K562 (cell line): ENCODE results near the gene C12orf43. TPM values are rescaled to one million over a fixed set of nuclear protein-coding genes. Genes with fewer than 3 reads are reported as not detected.

ENCODE experiments used
- ATAC-seq: fragments of 200-7000 bp; cut with Tn5 transposase; 3 replicates; pipeline ENCODE4 v1.9.1; 2020; ENCODE audit warnings: moderate library complexity
- BruUV-seq: library from RNA; stranded (reverse); fragments of 400-500 nt; replicated peaks from 2 replicates; lab custom pipeline; 2021; lab: Mats Ljungman, UMichigan
- CTCF ChIA-PET: fragments of 300-600 bp; formaldehyde crosslinking; extraction: SDS; loops from one replicate; lab custom pipeline; 2021; ENCODE audit warnings: low intra/inter-chr PET ratio; lab: Yijun Ruan, JAX
- POLR2A ChIA-PET: fragments of 300-600, 350-650 bp; sonication (Branson Sonifier 250); formaldehyde crosslinking; extraction: SDS; loops from one replicate; lab custom pipeline; 2021; ENCODE audit warnings: antibody characterized with exemption, inconsistent platforms; lab: Yijun Ruan, JAX
- DNase-seq, 4 experiments: peaks; one replicate each; pipeline versions ENCODE4 v3.0.0 to v3.0.0-alpha.2; 2011 to 2018; ENCODE audit warnings: low spot score in 3 of 4, mixed read lengths in 3 of 4; ENCODE audit errors: extremely low read depth in 1 of 4
- FAIRE-seq: peaks from 2 replicates; lab custom pipeline; 2011; peaks lifted over from hg19 to GRCh38; lab: Jason Lieb, UNC
- H2AFZ ChIP-seq: 2 replicates; pipeline ENCODE4 v1.6.0; 2011; ENCODE audit warnings: low read depth, low read length, control low read depth, inconsistent platforms
- H3K27ac ChIP-seq: fragments of 200-600 bp; 3 replicates; pipeline ENCODE4 v1.8.0; 2011; ENCODE audit warnings: low read depth, mild to moderate bottlenecking, control low read depth, inconsistent platforms, low read length, moderate library complexity, mixed read lengths; ENCODE audit errors: extremely low read depth
- H3K27me3 ChIP-seq, 2 experiments: fragments of 300-600 bp in 1 of 2; 2 replicates in 1 of 2; 3 replicates in 1 of 2; pipeline versions ENCODE4 v1.6.0 to v1.8.0; 2011; ENCODE audit warnings: inconsistent platforms in 2 of 2, low read length in 2 of 2, mild to moderate bottlenecking in 1 of 2, mixed read lengths in 1 of 2, moderate library complexity in 1 of 2; ENCODE audit not compliant: control insufficient read depth in 2 of 2, insufficient read depth in 2 of 2
- H3K36me3 ChIP-seq: fragments of 300-600 bp; 3 replicates; pipeline ENCODE4 v1.8.0; 2011; ENCODE audit warnings: mild to moderate bottlenecking, low read length, inconsistent platforms; ENCODE audit not compliant: control insufficient read depth, insufficient read depth
- H3K4me1 ChIP-seq, 2 experiments: fragments of 200-600 bp in 1 of 2; replicated peaks in 1 of 2; 2 replicates in 1 of 2; 3 replicates in 1 of 2; pipeline versions ENCODE4 v1.5.1 to v1.8.0; 2011; ENCODE audit warnings: inconsistent platforms in 2 of 2, low read length in 2 of 2, mild to moderate bottlenecking in 1 of 2, mixed read lengths in 1 of 2, moderate library complexity in 1 of 2; ENCODE audit not compliant: control insufficient read depth in 2 of 2, insufficient read depth in 2 of 2
- H3K4me2 ChIP-seq: 2 replicates; pipeline ENCODE4 v1.6.1; 2011; ENCODE audit warnings: low read length, control low read depth, inconsistent platforms, mixed read lengths; ENCODE audit not compliant: insufficient read depth
- H3K4me3 ChIP-seq: fragments of 200-600 bp; sonication (generic), shearing (Covaris generic); 2 replicates; pipeline ENCODE4 v1.5.1; 2016; ENCODE audit warnings: control low read depth, inconsistent platforms
- H3K79me2 ChIP-seq: fragments of 200-600 bp; 3 replicates; pipeline ENCODE4 v1.8.0; 2011; ENCODE audit warnings: low read length, inconsistent platforms; ENCODE audit not compliant: control insufficient read depth, insufficient read depth
- H3K9ac ChIP-seq, 2 experiments: 2 replicates each; pipeline versions ENCODE4 v1.6.0 to v1.6.1; 2011; ENCODE audit warnings: low read depth in 2 of 2, low read length in 2 of 2, control low read depth in 1 of 2, inconsistent platforms in 1 of 2, mild to moderate bottlenecking in 1 of 2, mixed read lengths in 1 of 2; ENCODE audit not compliant: insufficient read depth in 1 of 2
- H3K9me1 ChIP-seq: one replicate; pipeline ENCODE4 v1.6.0; 2011; ENCODE audit warnings: inconsistent platforms, mild to moderate bottlenecking, low read length, moderate library complexity; ENCODE audit not compliant: control insufficient read depth, insufficient read depth
- H3K9me3 ChIP-seq: replicated peaks from 2 replicates; pipeline ENCODE4 v1.5.1; 2011; ENCODE audit warnings: low read depth, low read length, inconsistent platforms; ENCODE audit not compliant: control insufficient read depth, insufficient read depth
- H4K20me1 ChIP-seq: replicated peaks from 2 replicates; pipeline ENCODE4 v1.6.1; 2011; ENCODE audit warnings: low read length, inconsistent platforms, mixed read lengths; ENCODE audit not compliant: control insufficient read depth, insufficient read depth
- ZHX1 ChIP-seq: fragments of 150-350 bp; conservative IDR thresholded peaks from 2 replicates; pipeline ENCODE4 v1.6.1; 2014; ENCODE audit warnings: low read length
- WGBS: fragments of 100-300 bp; shearing (Covaris generic); methylation state at CpG from one replicate; pipeline ENCODE4 v1.1.6; 2016; ENCODE audit warnings: low coverage, mixed read lengths; ENCODE audit not compliant: insufficient coverage; ENCODE audit errors: missing lambda C conversion rate; 5-methylcytosine and 5-hydroxymethylcytosine counted together
- in situ Hi-C: fragments of 300-500 bp; cut with MboI; formaldehyde crosslinking; loops from 4 replicates; pipeline ENCODE4 v1.15.0; 2018; ENCODE audit warnings: inconsistent platforms, mixed read lengths
- intact Hi-C: fragments of 100-400 bp; cut with micrococcal nuclease; formaldehyde crosslinking; loops from 2 replicates; pipeline ENCODE4 v1.14.2; 2022
- polyA plus RNA-seq, 8 experiments: library from polyadenylated mRNA; depleted of rRNA in 4 of 8; stranded (reverse) in 5 of 8; unstranded in 3 of 8; fragments of >200 nt; fragmentation: Nextera tagmentation in 2 of 8; fragmentation: Illumina TruSeq in 1 of 8; extraction: Ambion mirVana in 2 of 8; extraction: Trizol in 1 of 8; gene quantifications; 2 replicates each; pipeline versions ENCODE4 v1.2.1 to v1.2.3, GENCODE V29; 2011 to 2014; ENCODE audit warnings: inconsistent platforms in 1 of 8, missing spikeins in 1 of 8
- total RNA-seq, 7 experiments: library from RNA; depleted of rRNA in 6 of 7; stranded (reverse); fragments of >200 nt in 6 of 7; fragmentation: Illumina TruSeq in 2 of 7; extraction: Trizol in 2 of 7; gene quantifications; 2 replicates each; pipeline versions ENCODE4 v1.2.1 to v1.2.3, GENCODE V29; 2011 to 2021; ENCODE audit warnings: low replicate concordance in 1 of 7

Gene C12orf43
- total and polyA plus RNA-seq, 9 of the 15 experiments (the other 6 are each of a cell fraction or from before 2014, with no cell fraction given), result 4.3 to 22.2 (median 16.8) TPM

DNA sequence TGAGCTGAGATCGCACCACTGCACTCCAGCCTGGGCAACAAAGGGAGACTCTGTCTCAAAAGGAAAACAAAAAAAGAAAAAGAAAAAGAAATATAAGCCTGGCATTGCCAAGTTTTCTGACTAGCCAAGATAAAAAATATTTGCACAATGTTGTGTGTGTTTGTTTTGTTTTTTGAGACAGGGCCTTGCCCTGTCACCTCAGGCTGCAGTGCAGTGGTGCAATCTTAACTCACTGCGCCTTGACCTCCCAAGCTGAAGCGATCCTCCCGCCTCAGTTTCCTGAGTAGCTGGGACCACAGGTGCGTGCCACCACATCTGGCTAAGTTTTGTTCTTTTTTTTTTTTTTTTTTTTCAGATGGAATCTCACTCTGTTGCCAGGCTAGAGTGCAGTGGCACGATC lies 5.5 kb upstream of the C12orf43 start:
- no peak for DNase-seq
- no TSS peak for BruUV-seq
- peaks cover 9 to 15% of the 10 kb centered on the region in 2 experiments; a peak in 4 of 5 replicates for H3K4me1 ChIP-seq
- no peak for FAIRE-seq
- no peaks in the 10 kb centered on the region; the same call in 1 of the 2 replicates for H3K9me3 ChIP-seq
- H3K9ac ChIP-seq, result no peak overlapping the region
- H3K4me3 ChIP-seq, result no peak overlapping the region
- H3K9me1 ChIP-seq, result no peaks in the 10 kb centered on the region
- H4K20me1 ChIP-seq, result no peaks in the 10 kb centered on the region
- no peaks in the 10 kb centered on the region for H3K79me2 ChIP-seq
- in situ Hi-C loops (no loop called here), intact Hi-C loops (no loop called here)
- no peak overlapping the region for H2AFZ ChIP-seq
- no peaks in the 10 kb centered on the region for H3K36me3 ChIP-seq
- WGBS, result 77% methylated on average over 4 of the region's 6 CpGs
- no peak for ATAC-seq
- ChIA-PET CTCF (no interaction called here), POLR2A (no interaction called here)
- H3K4me2 ChIP-seq, result no peak overlapping the region
- H3K27ac ChIP-seq, result no peak overlapping the region
- H3K27me3 ChIP-seq, result no peaks in the 10 kb centered on the region
- TF ChIP-seq ZHX1, result no peak
